VCaP (cell line): Measurements from ENCODE around the gene FOXC2.

Experiments
- H3K27ac ChIP-seq: fragments of 450-650 bp; 2 replicates; pipeline ENCODE4 v1.5.1; 2017
- CTCF ChIP-seq: fragments of 450-650 bp; conservative IDR thresholded peaks from 2 replicates; pipeline ENCODE4 v1.5.1; 2017; ENCODE audit warnings: mild to moderate bottlenecking, moderate library complexity

FOXC2 gene

GRCh38 chr16:86534779-86535615, 31.6 kb upstream of the FOXC2 start:
- TF ChIP-seq CTCF = no peak
- no peak overlapping the region for H3K27ac ChIP-seq

GRCh38 chr16:86536621-86537020, 30.0 kb upstream of the FOXC2 start:
- TF ChIP-seq CTCF = no peak
- H3K27ac ChIP-seq = no peak overlapping the region

- TF ChIP-seq CTCF = no peak
Measured at GRCh38 chr16:86537486-86537885, 29.1 kb upstream of the FOXC2 start.

GRCh38 chr16:86538196-86538780, 28.3 kb upstream of the FOXC2 start:
- no peak for TF ChIP-seq CTCF
- H3K27ac ChIP-seq = no peak overlapping the region

More at GRCh38 chr16:86537486-86537885, 29.1 kb upstream of the FOXC2 start:
- no peak overlapping the region for H3K27ac ChIP-seq

- H3K27ac ChIP-seq = no peak overlapping the region
- no peak for TF ChIP-seq CTCF
Measured at GRCh38 chr16:86540894-86541293, 25.7 kb upstream of the FOXC2 start.

- no peak for TF ChIP-seq CTCF
- no peak overlapping the region for H3K27ac ChIP-seq
Measured at GRCh38 chr16:86541560-86541959, 25.1 kb upstream of the FOXC2 start.

GRCh38 chr16:86542756-86543750, 23.6 kb upstream of the FOXC2 start:
- H3K27ac ChIP-seq = no peak overlapping the region
- no peak for TF ChIP-seq CTCF
